NCI-H1092 treated with DMSO at 0.1 percent for 48 hours (cell line): Measurements from ENCODE around the gene KRT13.

Source experiments
- DNase-seq: peaks from one replicate; lab custom pipeline; 2025; lab: John Stamatoyannopoulos, UW

Gene KRT13

DNA sequence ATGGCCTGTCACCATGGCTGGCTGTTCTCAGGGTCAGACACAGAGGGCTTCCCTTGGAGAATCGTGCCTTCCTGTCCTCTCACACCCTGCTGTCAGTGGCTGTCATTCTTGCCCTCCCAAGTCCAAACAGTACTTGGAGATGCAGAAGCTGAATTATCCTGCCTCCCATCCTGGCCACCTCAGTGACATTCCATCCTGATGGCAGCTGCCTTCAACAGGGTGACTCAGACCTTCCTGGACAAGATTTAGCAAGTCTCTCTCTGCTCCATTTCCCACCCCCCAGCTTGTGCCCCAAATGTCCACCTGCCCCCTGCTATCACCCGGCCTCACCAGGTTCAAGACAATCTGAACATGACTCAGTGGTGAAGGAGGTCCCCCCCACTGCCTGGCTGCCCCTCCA, 10.9 kb downstream of the KRT13 start:
- DNase-seq, result no peak

DNA sequence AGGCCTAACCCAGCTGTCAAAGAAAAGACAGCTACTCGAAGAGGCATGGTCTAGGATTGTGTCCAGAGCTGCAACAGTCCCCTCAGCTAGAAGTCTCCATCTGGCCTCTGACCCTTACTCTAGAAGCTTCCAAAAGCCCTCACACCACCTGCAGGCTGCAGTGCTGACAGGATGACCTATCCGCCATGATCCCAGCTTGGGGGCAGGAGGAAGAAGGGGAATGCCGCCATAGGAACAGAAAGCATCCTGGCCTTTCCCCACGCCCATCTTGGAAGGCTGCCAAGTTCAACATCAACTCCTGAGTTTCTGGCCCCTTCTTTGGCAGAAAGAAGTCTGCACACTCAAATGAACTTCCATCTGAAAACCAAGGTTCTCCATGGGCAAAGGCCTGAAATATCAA, 12.6 kb downstream of the KRT13 start:
- peak; percentile 24 for DNase-seq

- DNase-seq, result no peak
Observed at GRCh38 chr17:41492351-41492750, 13.1 kb downstream of the KRT13 start.

DNA sequence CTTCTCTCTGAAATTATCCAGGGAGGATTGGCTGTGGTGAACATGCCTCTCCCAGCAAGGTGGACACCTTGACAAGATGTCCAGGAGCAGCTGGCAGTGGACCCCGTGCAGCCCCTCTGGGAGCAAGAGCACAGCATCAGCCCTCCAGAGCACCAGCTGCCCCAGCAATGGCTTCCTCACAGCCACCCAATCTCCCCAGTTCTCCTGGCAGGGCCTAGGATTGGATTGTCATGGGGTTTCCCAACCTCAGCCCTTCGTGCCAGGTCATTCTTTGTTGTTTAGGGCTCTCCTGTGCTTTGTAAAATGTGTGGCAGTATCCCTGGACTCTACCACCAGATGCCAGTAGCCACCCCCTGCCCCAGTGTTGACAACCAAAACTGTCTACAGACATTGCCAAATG, 13.9 kb downstream of the KRT13 start:
- DNase-seq, result no peak

DNA sequence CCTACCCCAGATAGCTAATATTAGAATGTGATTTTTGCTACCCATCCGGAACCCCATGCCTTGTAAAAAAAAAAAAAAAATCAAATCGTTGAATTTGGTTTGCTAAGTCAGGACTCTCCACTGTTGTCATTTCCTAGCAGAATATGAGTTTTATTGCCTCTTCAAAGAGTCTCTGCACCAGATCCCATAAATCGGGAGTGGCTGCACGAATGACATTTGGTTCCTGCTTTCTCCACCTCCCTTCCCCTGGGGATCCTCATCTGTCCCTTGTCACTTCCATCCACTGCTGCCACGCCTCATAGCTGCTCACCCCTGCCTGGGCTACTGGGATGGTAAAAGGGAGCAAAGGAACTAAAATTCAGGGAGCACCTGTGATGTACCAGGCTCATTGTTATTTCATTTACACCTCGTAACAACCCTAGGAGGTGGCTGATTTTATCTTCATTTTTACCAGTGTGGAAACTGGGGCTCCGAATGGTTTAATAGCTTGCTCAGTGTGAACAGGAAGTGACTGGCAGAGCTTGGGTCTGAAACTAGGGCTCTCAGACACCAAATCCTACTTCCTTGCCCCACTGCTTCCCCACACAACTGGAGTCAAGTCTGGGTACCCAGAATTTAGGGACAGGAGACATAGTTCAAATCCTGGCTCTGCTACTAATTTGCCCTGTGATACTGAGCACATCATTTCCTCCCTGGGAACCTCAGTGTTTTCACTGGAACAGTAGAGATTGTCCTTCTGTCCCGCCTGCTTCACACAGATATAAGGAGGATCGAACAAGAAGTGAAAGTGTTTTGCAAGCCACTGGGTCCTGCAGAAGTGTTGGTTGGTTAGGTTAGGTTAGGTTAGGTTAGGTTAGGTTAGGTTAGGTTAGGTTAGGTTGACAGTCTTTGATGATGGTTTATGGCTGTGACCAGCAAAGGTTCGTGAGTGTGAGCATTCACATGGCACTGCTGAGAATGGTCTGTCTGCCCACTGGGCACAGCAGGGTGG, 15.1 kb downstream of the KRT13 start:
- DNase-seq, result no peak

GRCh38 chr17:41489531-41489930, 15.9 kb downstream of the KRT13 start, which contains the start of gene KRT36:
TSS of gene KRT36 (minus strand) at chr17:41489910. CDS start at chr17:41489864, 46 bp downstream.
- no peak for DNase-seq

DNA sequence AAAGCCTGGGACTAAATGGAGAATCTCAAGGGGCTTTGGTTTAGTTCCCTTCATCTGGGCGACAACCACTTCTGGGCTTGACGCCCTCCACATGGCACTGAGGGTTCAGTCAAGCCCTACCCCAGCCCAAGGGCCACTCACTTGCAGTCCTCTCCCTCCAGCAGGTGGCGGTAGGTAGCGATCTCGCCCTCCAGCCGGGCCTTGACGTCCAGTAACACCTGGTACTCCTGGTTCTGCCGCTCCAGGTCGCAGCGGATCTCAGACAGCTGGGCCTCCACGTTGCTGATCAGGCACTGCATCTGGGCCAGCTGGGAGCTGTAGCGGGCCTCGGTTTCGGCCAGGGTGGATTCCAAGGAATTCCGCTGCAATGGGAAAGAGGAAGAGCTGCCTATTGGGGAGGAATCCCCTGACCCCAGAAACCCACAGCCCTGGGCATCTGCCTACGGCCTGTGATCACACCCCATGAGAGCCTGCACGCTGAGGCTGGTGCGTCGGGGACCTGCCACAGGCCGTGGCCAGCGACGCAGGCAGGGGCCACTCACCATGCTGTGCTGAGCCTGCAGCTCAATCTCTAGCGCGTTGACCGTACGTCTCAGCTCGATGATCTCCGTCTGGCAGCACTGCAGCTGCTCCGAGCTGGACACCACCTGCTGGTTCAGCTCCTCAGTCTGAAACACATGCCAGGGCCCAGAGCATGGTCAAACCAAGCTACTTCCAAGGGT, 18.4 kb downstream of the KRT13 start:
- no peak for DNase-seq

DNA sequence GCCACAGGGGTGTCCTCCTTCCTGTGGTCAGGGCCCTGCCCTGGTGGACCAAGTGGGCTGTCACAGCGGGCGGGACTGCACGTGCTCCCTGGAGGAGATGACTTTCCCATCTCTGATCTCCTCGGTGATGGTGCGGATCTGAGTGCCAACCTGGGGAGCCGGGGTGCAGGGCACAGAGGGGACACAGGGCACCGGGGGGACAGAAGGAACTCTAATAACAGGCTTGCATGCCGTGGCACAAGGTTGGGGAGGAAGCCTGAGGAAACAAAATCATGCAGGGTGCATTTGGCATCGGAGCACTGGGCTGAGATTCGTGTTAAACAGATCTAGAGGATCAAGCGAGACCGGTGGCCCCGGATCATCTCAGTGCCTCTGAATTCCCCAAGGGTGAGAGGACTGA, 19.1 kb downstream of the KRT13 start:
- DNase-seq, result no peak

- no peak for DNase-seq
Observed at GRCh38 chr17:41484920-41485904, 20.2 kb downstream of the KRT13 start.

GRCh38 chr17:41483991-41484826, 21.2 kb downstream of the KRT13 start:
- peak; percentile 57 for DNase-seq

DNA sequence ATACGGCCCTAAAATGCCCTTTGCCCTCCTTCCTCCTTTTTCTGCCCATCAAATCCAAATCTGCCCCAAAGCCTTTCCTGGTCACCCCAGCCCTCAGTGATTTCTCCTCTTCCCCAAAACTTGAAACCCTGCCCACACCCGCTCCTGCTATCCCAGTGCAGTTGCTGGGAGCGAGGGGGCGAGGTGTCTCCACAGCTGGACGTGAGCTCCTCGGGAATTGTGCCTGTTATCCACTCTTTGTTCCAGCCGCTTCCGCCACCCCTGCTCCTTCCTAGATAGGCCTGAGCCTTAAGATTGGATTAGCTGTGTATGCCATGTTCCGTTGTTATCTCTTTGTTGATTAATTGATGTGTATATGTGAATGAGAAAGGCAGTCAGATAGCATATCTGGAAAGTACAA, 21.9 kb downstream of the KRT13 start:
- DNase-seq, result no peak

GRCh38 chr17:41481036-41481435, 24.4 kb downstream of the KRT13 start, which contains the start of gene KRT35:
TSS of gene KRT35 (minus strand) at chr17:41481151. CDS start at chr17:41481097, 54 bp downstream.
- DNase-seq, result no peak

DNA sequence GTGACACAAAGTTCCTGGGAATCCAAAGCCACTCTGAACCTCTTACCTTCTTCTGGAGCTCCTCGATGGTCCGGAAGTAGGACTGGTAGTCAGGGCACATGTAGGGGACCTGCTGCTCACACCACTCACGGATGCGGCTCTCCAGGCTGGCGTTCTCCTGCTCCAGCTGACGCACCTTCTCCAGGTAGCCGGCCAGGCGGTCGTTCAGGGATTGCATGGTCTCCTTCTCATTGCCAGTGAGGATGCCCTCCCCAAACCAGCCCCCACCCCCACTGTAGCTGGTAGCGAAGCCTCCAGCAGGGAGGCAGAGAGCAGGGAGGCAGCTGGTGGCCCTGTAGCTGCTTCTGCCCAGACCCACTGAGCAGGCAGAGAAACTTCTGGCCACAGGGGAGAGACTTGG, 24.8 kb downstream of the KRT13 start:
- no peak for DNase-seq

- DNase-seq, result no peak
Observed at GRCh38 chr17:41480136-41480535, 25.3 kb downstream of the KRT13 start.

DNA sequence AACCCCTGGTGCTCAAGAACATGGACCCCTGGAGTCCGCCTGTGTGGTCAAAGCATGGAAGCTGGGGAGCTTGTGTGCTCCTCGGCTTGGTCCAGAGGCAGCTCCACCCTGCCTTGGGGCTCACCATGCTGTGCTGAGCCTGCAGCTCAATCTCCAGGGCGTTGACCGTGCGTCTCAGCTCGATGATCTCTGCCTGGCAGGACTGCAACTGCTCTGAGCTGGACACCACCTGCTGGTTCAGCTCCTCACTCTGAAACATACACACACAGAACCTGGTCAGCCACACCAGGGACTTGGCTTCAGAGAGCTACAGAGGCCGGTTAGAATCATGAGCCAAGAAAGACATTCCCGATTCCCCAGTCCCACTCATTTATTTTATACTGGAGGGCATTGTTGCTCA, 27.2 kb downstream of the KRT13 start:
- no peak for DNase-seq

GRCh38 chr17:41476866-41477815, 28.3 kb downstream of the KRT13 start:
- no peak for DNase-seq

- no peak for DNase-seq
Observed at GRCh38 chr17:41475421-41475820, 30.0 kb downstream of the KRT13 start.

DNA sequence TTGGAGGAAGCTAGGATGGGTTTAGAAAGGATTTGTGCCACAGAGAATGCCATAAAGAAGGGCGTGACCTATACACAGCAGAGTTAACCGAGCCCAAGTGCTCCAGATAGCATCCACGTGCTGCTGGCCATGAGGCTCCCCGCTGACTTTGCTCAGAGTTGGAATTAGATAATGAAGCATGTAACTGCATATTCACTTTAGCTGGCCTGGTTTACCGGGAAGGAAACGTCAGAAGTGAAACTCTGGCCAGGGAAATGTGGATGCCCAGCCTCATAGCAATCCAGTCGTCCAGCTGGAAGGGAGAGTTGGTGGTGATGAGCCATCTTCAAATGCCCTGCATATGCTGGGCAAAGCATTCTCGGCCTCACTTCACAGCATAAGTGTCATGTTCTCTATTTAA, 30.5 kb downstream of the KRT13 start:
- no peak for DNase-seq

- DNase-seq, result no peak
Observed at GRCh38 chr17:41468346-41468745, 37.1 kb downstream of the KRT13 start.

DNA sequence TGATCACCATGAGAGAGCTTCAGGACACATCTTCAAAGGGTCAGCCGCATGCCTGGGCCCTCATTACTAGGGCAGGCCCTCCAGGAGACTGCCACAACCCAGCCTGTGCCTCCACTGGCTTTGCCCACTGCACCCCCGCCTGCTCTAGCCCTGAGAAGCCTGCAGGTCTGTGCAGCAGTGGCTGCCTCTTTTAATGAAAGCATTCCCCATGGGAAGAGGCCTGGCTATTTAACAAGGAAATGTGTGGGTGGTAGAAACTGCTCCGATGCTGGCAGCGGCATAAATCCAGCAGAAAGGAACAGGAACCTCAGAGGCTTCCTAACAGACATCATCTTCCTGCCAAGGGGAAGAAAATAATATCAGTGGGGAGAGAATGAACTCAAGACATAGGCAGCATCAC, 37.9 kb downstream of the KRT13 start:
- DNase-seq, result no peak
